Measurements from ENCODE around the gene ARHGEF5.

The ARHGEF5 gene

DNA sequence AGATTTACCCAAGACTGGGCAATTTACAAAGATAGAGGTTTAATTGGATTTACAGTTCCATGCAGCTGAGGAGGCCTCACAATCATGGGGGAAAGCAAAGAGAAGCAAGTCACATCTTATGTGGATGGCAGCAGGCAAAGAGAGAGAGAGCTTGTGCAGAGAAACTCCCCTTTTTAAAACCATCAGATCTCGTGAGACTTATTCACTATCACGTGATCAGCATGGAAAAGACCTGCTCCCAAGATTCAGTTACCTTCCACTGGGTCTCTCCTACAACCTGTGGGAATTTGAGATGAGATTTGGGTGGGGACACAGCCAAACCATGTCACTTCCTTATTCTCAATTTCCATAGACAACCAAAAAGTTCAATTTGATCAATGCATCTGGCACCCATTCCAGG lies 73.2 kb downstream of the ARHGEF5 start:
- FAIRE-seq (no peak), DNase-seq (ENCODE audit: insufficient read length) (no peak)
- TF ChIP-seq POLR2AphosphoS5 (IDR thresholded peaks at IDR 0.05; ENCODE audit: low read depth, low read length), result no peak
- no peak for TF ChIP-seq POLR2A (IDR thresholded peaks at IDR 0.05; ENCODE audit: low read depth, low read length)
- no peak for TF ChIP-seq TAF1 (IDR thresholded peaks at IDR 0.05; ENCODE audit: borderline replicate concordance, low read depth, low read length)

Measured in GM12892 (cell line).